ENCODE results near the gene C5orf15.

DNA sequence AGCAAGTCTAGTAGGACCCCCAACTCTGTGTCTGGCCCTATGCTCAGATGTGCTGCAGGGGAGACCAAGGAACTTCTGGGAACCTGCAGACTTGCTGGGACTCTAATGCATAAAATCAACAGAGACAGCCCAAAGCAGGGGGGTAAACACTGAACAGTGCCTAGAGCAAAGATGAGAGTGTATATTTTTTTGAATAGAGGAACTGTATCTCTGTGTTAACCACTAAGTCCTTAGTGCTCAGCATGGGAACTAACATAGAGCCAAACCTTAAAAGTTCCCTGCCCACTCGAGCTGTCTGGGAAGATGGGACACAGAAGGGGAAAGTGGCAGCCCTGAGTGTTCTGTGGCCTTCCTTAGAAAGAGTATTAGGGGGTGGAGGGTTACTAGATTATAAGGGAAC lies 51.9 kb downstream of the C5orf15 start:
- TF ChIP-seq CTCF (conservative IDR thresholded peaks at IDR 0.05; ENCODE audit: low read depth in 2 of 2) (no peak), POLR2AphosphoS5 (IDR thresholded peaks at IDR 0.05; ENCODE audit: low read depth) (no peak), EZH2 (IDR thresholded peaks at IDR 0.05; ENCODE audit: low read depth, unreplicated experiment) (no peak), CREB1 (CRISPR knock-in tag; IDR thresholded peaks at IDR 0.05; ENCODE audit: low read depth) (no peak), EZH2phosphoT487 (IDR thresholded peaks at IDR 0.05; ENCODE audit: unreplicated experiment) (no peak), JUNB (IDR thresholded peaks at IDR 0.05; ENCODE audit: unreplicated experiment) (no peak), ETS1 (IDR thresholded peaks at IDR 0.05) (no peak), NANOG (IDR thresholded peaks at IDR 0.05; ENCODE audit: borderline replicate concordance) (no peak), STAT1 (IDR thresholded peaks at IDR 0.05; ENCODE audit: unreplicated experiment) (no peak), ZNF114 (CRISPR knock-in tag; IDR thresholded peaks at IDR 0.05) (no peak)
- TF ChIP-seq, protein P1, sequence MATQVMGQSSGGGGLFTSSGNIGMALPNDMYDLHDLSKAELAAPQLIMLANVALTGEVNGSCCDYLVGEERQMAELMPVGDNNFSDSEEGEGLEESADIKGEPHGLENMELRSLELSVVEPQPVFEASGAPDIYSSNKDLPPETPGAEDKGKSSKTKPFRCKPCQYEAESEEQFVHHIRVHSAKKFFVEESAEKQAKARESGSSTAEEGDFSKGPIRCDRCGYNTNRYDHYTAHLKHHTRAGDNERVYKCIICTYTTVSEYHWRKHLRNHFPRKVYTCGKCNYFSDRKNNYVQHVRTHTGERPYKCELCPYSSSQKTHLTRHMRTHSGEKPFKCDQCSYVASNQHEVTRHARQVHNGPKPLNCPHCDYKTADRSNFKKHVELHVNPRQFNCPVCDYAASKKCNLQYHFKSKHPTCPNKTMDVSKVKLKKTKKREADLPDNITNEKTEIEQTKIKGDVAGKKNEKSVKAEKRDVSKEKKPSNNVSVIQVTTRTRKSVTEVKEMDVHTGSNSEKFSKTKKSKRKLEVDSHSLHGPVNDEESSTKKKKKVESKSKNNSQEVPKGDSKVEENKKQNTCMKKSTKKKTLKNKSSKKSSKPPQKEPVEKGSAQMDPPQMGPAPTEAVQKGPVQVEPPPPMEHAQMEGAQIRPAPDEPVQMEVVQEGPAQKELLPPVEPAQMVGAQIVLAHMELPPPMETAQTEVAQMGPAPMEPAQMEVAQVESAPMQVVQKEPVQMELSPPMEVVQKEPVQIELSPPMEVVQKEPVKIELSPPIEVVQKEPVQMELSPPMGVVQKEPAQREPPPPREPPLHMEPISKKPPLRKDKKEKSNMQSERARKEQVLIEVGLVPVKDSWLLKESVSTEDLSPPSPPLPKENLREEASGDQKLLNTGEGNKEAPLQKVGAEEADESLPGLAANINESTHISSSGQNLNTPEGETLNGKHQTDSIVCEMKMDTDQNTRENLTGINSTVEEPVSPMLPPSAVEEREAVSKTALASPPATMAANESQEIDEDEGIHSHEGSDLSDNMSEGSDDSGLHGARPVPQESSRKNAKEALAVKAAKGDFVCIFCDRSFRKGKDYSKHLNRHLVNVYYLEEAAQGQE (IDR thresholded peaks at IDR 0.05; ENCODE audit: unreplicated experiment) = no peak
